ENCODE results near the gene SYT6. TPM values are rescaled to one million over a fixed set of nuclear protein-coding genes. Genes with fewer than 3 reads are reported as not detected.

SYT6 gene
- total RNA-seq, 1 experiment from 2014 or later: not detected

DNA sequence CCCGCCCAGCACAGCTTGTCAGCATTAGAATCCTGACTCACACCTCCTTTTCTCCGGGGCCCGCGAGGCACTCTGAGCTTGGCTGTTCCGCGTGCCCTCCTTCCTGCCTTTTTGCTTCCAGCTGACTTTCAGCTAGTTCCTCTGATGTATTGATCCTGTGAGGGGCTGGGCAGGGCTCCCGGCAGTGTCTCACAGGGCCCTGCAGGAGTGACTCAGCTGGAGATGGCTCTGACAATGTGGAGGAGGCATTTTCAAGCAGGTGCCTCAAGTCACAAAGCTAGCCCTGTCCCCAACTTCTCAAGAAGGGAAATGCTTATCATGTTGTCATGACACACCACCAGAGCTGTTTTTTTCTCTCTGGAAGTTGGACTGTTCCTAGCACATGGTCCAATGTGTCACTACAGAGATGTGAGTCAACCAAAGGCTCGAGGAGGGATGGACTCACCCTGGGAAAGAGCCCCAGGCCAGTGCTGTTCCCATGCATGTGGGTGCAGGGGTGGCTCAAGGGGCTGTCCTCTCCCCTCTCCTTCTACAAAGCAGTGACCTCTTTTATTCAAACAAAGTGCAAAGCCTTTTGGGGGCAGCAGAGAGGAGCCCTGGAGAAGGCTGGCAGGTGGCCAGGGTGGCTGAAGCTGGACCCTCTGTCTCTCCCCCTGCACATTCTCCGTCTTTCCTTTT, 30.6 kb downstream of the SYT6 start:
- Histone ChIP-seq H4K20me1 (ENCODE audit: insufficient read depth) (no peaks in the 10 kb centered on the region), H2AFZ (peak overlapping the region; percentile 25; the same call in 1 of the 2 replicates), H3K36me3 (ENCODE audit: low read depth) (no peaks in the 10 kb centered on the region), H3K9me3 (ENCODE audit: insufficient read depth, low read depth) (no peaks in the 10 kb centered on the region), H3K4me3 (no peak overlapping the region), H3F3A (ENCODE audit: insufficient read depth, low read depth) (peaks cover 22% of the 10 kb centered on the region), H3K4me2 (peak overlapping the region; percentile 40), H3K4me1 (replicated peaks; ENCODE audit: insufficient read depth) (peaks cover 32% of the 10 kb centered on the region), H3K27me3 (ENCODE audit: insufficient read depth, low read depth) (no peaks in the 10 kb centered on the region), H3K27ac (peak overlapping the region; percentile 77), H3K79me2 (ENCODE audit: low read depth) (no peaks in the 10 kb centered on the region), H3K9me2 (ENCODE audit: insufficient read depth) (no peaks in the 10 kb centered on the region)
- TF ChIP-seq, protein P1, sequence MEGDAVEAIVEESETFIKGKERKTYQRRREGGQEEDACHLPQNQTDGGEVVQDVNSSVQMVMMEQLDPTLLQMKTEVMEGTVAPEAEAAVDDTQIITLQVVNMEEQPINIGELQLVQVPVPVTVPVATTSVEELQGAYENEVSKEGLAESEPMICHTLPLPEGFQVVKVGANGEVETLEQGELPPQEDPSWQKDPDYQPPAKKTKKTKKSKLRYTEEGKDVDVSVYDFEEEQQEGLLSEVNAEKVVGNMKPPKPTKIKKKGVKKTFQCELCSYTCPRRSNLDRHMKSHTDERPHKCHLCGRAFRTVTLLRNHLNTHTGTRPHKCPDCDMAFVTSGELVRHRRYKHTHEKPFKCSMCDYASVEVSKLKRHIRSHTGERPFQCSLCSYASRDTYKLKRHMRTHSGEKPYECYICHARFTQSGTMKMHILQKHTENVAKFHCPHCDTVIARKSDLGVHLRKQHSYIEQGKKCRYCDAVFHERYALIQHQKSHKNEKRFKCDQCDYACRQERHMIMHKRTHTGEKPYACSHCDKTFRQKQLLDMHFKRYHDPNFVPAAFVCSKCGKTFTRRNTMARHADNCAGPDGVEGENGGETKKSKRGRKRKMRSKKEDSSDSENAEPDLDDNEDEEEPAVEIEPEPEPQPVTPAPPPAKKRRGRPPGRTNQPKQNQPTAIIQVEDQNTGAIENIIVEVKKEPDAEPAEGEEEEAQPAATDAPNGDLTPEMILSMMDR (conservative IDR thresholded peaks at IDR 0.05): no peak; the same call in 1 of the 2 replicates
- TF ChIP-seq EZH2 (IDR thresholded peaks at IDR 0.05; ENCODE audit: low read depth): no peak
- intact Hi-C loops (cut with micrococcal nuclease; ENCODE audit: unreplicated experiment): no loop called here
- POLR2A ChIA-PET (ENCODE audit: unreplicated experiment): no interaction called here
- DNase-seq: peak in 1 of 2 experiments; percentile 98
- CTCF ChIA-PET: no interaction called here
- no TSS peak for BruUV-seq (replicated peaks)

DNA sequence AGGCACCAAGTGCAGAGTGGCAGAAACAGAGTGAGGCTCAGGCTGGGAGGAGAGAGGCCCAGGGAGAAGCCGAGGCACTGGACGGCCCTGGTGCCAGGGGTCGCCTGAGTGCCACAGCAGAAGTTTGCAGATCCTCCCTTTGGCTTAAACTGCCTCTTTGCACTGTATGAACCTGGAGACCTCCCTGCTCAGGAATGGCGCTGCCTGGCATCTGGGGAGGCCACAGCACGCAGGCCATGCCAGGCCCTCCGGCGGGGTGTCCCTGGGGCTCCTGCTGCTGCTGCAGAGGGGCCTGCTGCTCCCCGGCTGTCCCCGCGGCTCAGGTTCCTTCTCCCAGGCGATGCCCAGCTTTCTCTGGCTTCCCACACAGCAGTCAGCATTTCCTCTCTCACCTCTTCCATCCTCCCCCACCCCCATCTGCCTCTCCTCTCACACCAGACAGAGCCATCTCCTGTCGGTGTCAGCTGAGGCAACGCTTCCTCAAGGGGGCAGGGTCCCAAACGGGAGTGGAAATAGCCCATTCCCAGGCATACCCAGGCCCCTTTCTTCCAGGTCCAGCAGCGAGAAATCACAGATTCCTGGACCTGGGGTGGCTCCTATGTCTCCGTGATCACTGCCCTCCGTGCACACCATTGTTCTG, 35.2 kb downstream of the SYT6 start:
- Histone ChIP-seq H3K27me3 (ENCODE audit: insufficient read depth, low read depth) (no peaks in the 10 kb centered on the region), H3K4me1 (replicated peaks; ENCODE audit: insufficient read depth) (peaks cover 56% of the 10 kb centered on the region), H3K9me2 (ENCODE audit: insufficient read depth) (no peaks in the 10 kb centered on the region), H4K20me1 (ENCODE audit: insufficient read depth) (no peaks in the 10 kb centered on the region), H2AFZ (no peak overlapping the region), H3K36me3 (ENCODE audit: low read depth) (no peaks in the 10 kb centered on the region), H3K27ac (no peak overlapping the region), H3K4me2 (no peak overlapping the region), H3K9me3 (ENCODE audit: insufficient read depth, low read depth) (no peaks in the 10 kb centered on the region), H3K4me3 (no peak overlapping the region), H3F3A (ENCODE audit: insufficient read depth, low read depth) (peaks cover 39% of the 10 kb centered on the region), H3K79me2 (ENCODE audit: low read depth) (no peaks in the 10 kb centered on the region)
- intact Hi-C loops (cut with micrococcal nuclease; ENCODE audit: unreplicated experiment): no loop called here
- ChIA-PET CTCF (no interaction called here), POLR2A (ENCODE audit: unreplicated experiment) (no interaction called here)
- no peak for TF ChIP-seq EZH2 (IDR thresholded peaks at IDR 0.05; ENCODE audit: low read depth)
- TF ChIP-seq, protein P1 (conservative IDR thresholded peaks at IDR 0.05): no peak
- BruUV-seq (replicated peaks): no TSS peak
- no peak for DNase-seq

DNA sequence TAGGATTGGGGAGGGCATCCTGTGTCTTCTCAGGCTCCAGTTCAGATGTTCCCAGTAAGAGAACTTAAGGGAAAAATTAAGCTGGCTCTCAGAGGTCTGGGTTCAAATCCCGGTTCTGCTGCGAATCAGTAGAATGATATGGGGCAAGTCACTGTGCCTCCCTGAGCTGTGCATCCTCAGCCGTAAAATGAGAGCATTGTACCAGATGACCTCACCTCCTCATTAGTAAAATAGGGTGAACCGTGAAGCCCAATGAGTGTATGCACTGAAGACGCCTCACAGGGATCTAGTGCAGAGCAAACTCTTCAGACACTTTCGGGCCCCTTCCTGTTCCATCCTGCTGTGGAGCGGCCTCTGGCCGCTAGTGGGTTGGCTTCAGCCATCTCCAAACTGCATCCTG, 36.0 kb downstream of the SYT6 start:
- no peaks in the 10 kb centered on the region for H3K9me3 ChIP-seq (ENCODE audit: insufficient read depth, low read depth)
- DNase-seq: no peak
- no peaks in the 10 kb centered on the region for H3K9me2 ChIP-seq (ENCODE audit: insufficient read depth)
- H4K20me1 ChIP-seq (ENCODE audit: insufficient read depth): no peaks in the 10 kb centered on the region
- H3K27ac ChIP-seq: no peak overlapping the region
- ChIA-PET CTCF (no interaction called here), POLR2A (ENCODE audit: unreplicated experiment) (interaction anchor here (0.6 kb wide), 1 partner anchor 433 kb away, joined by 5 read pairs; no protein-coding TSS in a partner anchor)
- intact Hi-C loops (cut with micrococcal nuclease; ENCODE audit: unreplicated experiment): no loop called here
- no peaks in the 10 kb centered on the region for H3K36me3 ChIP-seq (ENCODE audit: low read depth)
- H3K4me2 ChIP-seq: no peak overlapping the region
- no TSS peak for BruUV-seq (replicated peaks)
- H3K4me1 ChIP-seq (replicated peaks; ENCODE audit: insufficient read depth): peaks cover 56% of the 10 kb centered on the region
- H2AFZ ChIP-seq: no peak overlapping the region
- no peak overlapping the region for H3K4me3 ChIP-seq
- no peak for TF ChIP-seq EZH2 (IDR thresholded peaks at IDR 0.05; ENCODE audit: low read depth)
- TF ChIP-seq, protein P1 (conservative IDR thresholded peaks at IDR 0.05): no peak
- H3F3A ChIP-seq (ENCODE audit: insufficient read depth, low read depth): peaks cover 41% of the 10 kb centered on the region
- H3K27me3 ChIP-seq (ENCODE audit: insufficient read depth, low read depth): no peaks in the 10 kb centered on the region
- H3K79me2 ChIP-seq (ENCODE audit: low read depth): no peaks in the 10 kb centered on the region
